ENCODE measurements around the gene SYCE3. TPM values are rescaled to one million over a fixed set of nuclear protein-coding genes. Genes with fewer than 3 reads are reported as not detected.

The SYCE3 gene
- total and polyA plus RNA-seq, 2 donors (not counting 3 experiments of a cell fraction or from before 2014, with no cell fraction given) = not detected

- ChIA-PET CTCF (interaction anchor here (0.9 to 1.8 kb wide), 2 partner anchors 9 to 52 kb away, joined by 4 to 5 read pairs; no protein-coding TSS in a partner anchor), POLR2A (no interaction called here)
- no peak for TF ChIP-seq EZH2 (IDR thresholded peaks at IDR 0.05; ENCODE audit: borderline replicate concordance, low read depth, low read length, severe bottlenecking)
- no peak for TF ChIP-seq FOS (IDR thresholded peaks at IDR 0.05; ENCODE audit: borderline replicate concordance, insufficient read depth, low read length)
- no peak for TF ChIP-seq MYC (IDR thresholded peaks at IDR 0.05; ENCODE audit: low read depth, low read length)
- no peak for TF ChIP-seq CTCF (IDR thresholded peaks at IDR 0.05; ENCODE audit: extremely low read depth in 1 of 2, insufficient read depth in 1 of 2, low read depth in 1 of 2, low read length in 2 of 2)
- TF ChIP-seq MAX (IDR thresholded peaks at IDR 0.05; ENCODE audit: insufficient read depth, insufficient read length) = no peak
- no peak for TF ChIP-seq POLR2AphosphoS5 (IDR thresholded peaks at IDR 0.05; ENCODE audit: insufficient read depth, low read depth, low read length)
- no peak for TF ChIP-seq GATA2 (IDR thresholded peaks at IDR 0.05; ENCODE audit: insufficient read depth, insufficient read length, low read depth, low read length)
- dilution Hi-C loops (cut with MboI; ENCODE audit: extremely low pct_ligation_motif_present, low sequenced_read_pairs) (no loop called here), intact Hi-C loops (cut with micrococcal nuclease) (no loop called here)
- no peak for FAIRE-seq
- DNase-seq (ENCODE audit: low read depth, low spot score) = no peak
- H3K4me1 ChIP-seq (ENCODE audit: control insufficient read depth, extremely low read depth, insufficient read depth, low read length) = no peaks in the 10 kb centered on the region
- no peaks in the 10 kb centered on the region for H3K36me3 ChIP-seq (ENCODE audit: control insufficient read depth in 2 of 2, extremely low read depth in 1 of 2, insufficient read depth in 2 of 2, low read length in 2 of 2)
- H3K4me3 ChIP-seq (replicated peaks in 1 of 3; ENCODE audit: insufficient read depth in 1 of 3, low read depth in 1 of 3, low read length in 3 of 3) = no peak overlapping the region
- H4K20me1 ChIP-seq (replicated peaks; ENCODE audit: control insufficient read depth, extremely low read depth, insufficient read depth, low read length) = no peaks in the 10 kb centered on the region
- no peaks in the 10 kb centered on the region for H3K9me3 ChIP-seq (replicated peaks; ENCODE audit: control insufficient read depth, insufficient read depth, low read length)
- no peak overlapping the region for H2AFZ ChIP-seq (ENCODE audit: low read depth, low read length)
- H3K27me3 ChIP-seq (ENCODE audit: control insufficient read depth in 2 of 2, insufficient read depth in 2 of 2, low read length in 2 of 2) = peaks cover 0 to 5% of the 10 kb centered on the region in 2 experiments
- no peaks in the 10 kb centered on the region for H3K79me2 ChIP-seq (ENCODE audit: control insufficient read depth, insufficient read depth, low read length)
- no peak overlapping the region for H3K4me2 ChIP-seq (ENCODE audit: insufficient read depth, low read length)
- H3K27ac ChIP-seq (ENCODE audit: insufficient read depth, low read depth, low read length) = no peak overlapping the region
- H3K9me1 ChIP-seq (replicated peaks; ENCODE audit: control insufficient read depth, extremely low read depth, insufficient read depth, low read length) = no peaks in the 10 kb centered on the region
- BruUV-seq (replicated peaks) = no TSS peak
- H3K9ac ChIP-seq (replicated peaks; ENCODE audit: extremely low read depth, insufficient read depth, low read length) = no peak overlapping the region
These were observed 6.3 kb upstream of the SYCE3 start for GRCh38 chr22:50569041-50569459.
